ENCODE data around the gene MAPK12.

Gene MAPK12

DNA sequence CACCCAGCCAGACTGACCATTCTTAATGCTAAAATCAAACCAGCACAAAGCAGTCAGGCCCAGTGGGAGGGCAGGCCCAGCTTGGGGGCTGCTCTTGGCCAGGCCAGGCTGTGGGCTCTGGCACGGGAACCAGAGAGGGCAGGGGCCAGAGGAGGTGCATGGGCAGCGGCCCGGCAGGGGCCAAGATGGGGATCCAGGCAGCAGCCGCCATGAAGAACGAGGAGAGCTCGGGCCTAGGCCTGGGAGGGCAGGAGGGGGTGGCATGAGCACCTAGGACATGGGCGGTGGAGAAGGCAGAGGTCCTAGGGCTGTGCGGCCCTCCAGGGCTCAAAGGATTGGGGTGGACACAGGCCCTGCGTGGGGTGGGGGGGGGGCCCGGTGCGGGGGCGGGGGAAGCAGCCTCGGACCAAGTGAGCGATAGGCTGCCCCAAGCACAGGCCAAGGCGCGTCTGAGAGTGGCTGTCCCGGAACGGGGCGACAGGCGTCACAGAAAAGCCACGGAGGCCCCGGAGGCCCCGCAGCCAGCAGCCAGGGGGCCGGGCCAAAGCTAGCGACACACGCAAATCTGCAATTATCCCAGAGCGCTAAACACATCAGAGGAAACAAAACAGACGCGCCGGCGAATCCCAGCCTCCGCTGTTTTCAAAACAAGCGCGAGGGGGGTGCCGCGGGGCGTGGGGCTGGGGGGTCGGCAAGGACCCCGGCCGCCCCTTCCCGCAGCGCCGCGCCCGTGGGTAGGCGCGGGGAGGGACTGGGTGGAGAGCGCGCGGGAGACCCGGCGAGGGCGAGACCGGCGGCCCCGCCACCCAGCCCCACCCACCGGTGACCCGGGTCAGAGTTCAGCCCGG lies 37.7 kb upstream of the MAPK12 start:
- DNase-seq, result no peak

GRCh38 chr22:50298266-50298637 lies 36.8 kb upstream of the MAPK12 start:
- DNase-seq, result no peak

GRCh38 chr22:50297510-50298265 lies 36.2 kb upstream of the MAPK12 start:
- DNase-seq, result no peak

DNA sequence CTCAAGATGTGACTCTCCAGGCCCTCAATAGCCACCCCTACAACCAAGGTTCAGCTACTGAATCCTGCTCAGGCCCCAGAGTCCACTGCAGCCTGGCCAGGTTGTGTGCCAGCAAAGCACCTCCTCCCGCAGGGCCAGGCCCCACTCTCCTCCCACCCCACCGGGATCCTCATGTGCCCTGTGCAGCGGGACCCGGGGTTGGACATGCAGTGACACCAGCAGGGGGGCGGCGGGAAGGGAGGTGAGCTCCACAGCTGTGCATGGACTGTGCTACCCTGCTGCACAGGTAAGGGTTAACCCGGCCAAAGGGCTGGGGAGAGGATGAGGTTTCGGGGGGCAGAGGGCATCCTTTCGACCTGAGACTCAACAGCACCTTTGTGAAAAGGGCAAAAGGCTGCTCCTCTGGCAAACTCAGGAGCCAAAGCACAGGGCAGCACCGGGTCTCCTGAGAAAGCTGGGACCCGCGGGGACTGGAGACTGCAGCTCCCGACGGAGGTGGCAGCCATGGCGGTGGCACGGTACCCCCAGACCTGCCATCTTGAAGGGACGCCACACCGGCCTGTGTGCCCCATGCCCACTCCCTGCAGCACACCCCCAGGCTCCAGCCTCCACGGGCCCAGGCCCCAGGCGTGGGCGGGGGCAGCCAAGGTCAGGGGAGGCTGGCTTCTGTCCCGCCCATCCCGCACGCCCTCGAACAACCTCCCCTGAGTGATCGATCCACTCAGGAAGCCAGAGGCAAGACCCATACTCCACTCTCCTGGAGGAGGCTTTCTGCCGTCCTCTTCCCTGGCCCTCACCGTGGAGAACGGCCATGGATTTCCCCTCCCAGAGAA lies 35.4 kb upstream of the MAPK12 start:
- DNase-seq, result no peak

GRCh38 chr22:50294319-50294656 lies 32.8 kb upstream of the MAPK12 start:
- DNase-seq, result no peak

GRCh38 chr22:50293441-50294318 lies 32.2 kb upstream of the MAPK12 start:
- no peak for DNase-seq

DNA sequence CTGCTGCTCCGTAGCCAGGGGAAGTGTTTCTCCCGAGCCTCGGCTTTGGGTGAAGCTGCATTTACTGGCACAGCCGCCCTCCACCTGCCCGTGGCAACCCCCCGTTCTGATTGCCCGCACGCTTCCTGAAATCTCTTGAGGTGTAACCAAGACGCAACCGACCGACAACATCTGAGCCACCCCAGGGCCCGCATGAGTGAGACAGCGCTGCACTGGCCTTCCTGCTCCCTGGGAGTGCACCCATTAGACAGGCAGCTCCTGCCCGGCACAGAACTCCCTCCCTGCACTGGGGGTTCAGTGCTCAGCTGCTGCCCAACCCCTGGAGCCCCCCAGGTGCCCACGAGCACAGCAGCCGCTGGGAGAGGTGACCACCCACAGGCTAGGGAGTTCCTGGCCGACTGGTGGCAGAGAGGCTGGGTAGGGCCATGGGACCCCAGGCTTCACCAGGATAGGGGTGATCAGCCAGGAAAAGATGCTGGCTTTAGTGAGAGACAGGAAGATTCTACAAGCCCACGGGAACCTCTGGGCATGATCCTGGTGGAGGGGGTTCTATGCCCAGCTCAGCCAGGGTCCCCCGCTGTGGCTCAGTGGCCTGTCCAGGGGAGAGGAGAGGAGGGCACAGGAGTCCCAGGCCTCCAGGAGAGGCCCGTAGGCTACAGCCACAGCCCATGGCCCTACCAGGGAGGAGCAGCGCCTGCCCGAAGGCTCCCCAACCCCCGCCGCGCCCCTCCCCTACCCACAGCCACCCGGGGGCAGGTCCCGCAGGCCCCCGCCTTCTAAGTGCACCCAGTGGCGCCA lies 31.4 kb upstream of the MAPK12 start:
- no peak for DNase-seq

- DNase-seq, result no peak
Measured at GRCh38 chr22:50289942-50290630, 28.6 kb upstream of the MAPK12 start.

GRCh38 chr22:50289151-50289941 lies 27.9 kb upstream of the MAPK12 start:
- DNase-seq, result no peak

GRCh38 chr22:50287731-50288130 lies 26.2 kb upstream of the MAPK12 start:
- no peak for DNase-seq

DNA sequence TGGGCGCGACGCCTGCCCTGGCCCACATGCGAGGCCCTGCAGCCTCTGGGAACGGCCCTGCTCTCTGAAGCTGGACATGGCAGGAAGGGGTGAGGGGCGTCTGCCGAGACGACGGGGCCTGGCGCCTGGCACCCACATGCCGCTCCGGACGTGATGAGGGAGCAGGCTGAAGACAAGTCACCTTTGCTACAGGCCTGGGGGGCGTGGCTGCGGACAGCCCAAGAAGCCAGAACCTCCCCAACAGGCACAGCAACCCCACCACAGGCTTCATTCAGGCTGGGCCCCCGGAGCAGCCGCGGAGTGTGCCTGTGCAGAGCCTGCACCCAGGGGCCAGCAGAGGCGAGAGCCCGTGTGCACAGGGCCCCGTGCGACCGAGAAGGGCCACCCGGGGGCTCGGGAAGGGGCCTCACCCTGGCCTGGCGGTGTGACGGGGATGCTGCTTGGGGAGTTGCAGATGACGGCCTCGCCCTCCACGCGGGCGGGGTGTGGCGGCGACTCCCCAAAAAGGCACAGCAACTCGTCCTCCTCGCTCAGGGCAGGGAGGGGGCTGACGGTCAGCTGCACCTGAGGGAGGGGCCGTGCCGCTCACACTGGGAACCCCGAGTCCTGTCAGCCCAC lies 25.3 kb upstream of the MAPK12 start:
- no peak for DNase-seq

DNA sequence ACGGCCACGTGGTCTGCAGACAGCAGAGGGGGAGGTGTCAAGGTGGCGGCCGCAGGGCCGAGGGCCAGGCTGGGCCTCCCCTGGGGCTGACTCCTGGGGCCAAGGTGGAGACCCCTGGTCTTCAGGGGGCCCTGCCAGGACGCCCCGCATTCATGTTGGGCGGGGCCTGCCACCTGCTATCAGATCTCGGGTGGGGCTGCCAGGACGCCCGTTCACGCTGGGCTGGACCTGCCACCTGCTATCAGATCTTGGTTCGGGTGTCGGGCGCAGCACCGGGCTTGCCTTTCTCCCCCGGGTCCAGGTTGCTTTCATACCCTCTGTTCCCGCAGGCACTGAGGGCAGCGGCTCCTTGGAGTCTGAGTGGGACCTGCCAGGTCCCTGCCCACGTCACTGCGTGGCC lies 24.8 kb upstream of the MAPK12 start:
- DNase-seq, result no peak

- DNase-seq, result no peak
Measured at GRCh38 chr22:50285568-50286229, 24.2 kb upstream of the MAPK12 start.

GRCh38 chr22:50284479-50284878 lies 23.0 kb upstream of the MAPK12 start:
- DNase-seq, result no peak

GRCh38 chr22:50283821-50284220 lies 22.3 kb upstream of the MAPK12 start:
- no peak for DNase-seq

GRCh38 chr22:50282361-50283155 lies 21.1 kb upstream of the MAPK12 start:
- DNase-seq, result no peak

DNA sequence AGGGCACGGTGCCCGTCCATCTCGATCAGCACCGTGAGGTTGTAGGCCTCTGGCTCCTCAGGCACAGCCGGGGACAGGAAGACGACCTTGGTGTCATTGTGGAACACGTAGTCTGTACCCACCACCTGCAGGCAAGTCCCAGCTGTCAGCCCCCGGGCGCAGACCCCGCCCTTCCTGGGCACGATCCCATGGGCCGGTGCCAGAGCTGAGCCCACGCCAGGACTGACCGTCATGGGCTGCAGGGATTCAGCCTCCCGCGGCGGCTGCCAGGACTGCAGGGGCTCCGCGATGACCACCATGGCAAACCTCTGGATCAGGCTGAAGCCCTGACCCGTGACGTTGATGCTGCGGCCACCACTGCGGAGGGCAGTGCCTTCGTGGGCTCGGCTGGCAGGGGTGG lies 20.5 kb upstream of the MAPK12 start:
- no peak for DNase-seq

DNA sequence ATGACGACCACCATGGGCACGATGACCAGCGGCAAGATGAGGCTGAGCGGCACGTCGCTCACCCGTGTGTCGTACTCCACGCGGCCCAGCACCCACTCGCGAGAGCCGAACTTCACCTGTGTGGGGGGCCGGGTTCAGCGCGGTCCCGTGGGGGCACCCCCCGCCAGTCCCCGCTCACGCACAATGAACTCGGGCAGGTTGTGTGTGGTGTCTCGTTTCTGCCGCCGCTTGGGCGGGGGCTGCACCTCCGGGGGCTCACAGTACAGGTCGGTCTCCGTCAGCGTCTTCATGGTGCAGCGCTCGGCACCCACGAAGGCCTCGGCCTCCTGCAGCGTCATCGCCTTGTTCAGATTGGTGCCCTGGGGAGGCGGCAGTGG lies 19.9 kb upstream of the MAPK12 start:
- no peak for DNase-seq
